T1000 (cell line): ENCODE results near the gene ECI1.

Experiments
- DNase-seq: peaks from one replicate; lab custom pipeline; 2025; ENCODE audit warnings: mixed read lengths; lab: John Stamatoyannopoulos, UW

The ECI1 gene

GRCh38 chr16:2195322-2196161 is 55.8 kb downstream of the ECI1 start:
- no peak for DNase-seq

- no peak for DNase-seq
These were observed 56.5 kb downstream of the ECI1 start for GRCh38 chr16:2194852-2195321.

GRCh38 chr16:2194166-2194834 is 57.1 kb downstream of the ECI1 start:
- DNase-seq = peak; percentile 34

- DNase-seq = no peak
These were observed 60.0 kb downstream of the ECI1 start for GRCh38 chr16:2191446-2191706.

- no peak for DNase-seq
These were observed 60.5 kb downstream of the ECI1 start for GRCh38 chr16:2190659-2191445.

- no peak for DNase-seq
These were observed 61.3 kb downstream of the ECI1 start for GRCh38 chr16:2190002-2190658.
